Memory B cell (primary cell): ENCODE data around the gene CXCL10.
A peak's percentile ranks its signal among the peaks of the same experiment; 100 is the strongest.

Source experiments
- ATAC-seq: fragments of 150-1000 bp; cut with Tn5 transposase; 2 replicates; pipeline ENCODE4 v1.10.0; 2021; ENCODE audit warnings: low read depth, mild to moderate bottlenecking, moderate library complexity
- DNase-seq, 2 donors: peaks; one replicate each; pipeline ENCODE4 v3.0.0; 2022; ENCODE audit warnings: low spot score in 2 of 2
- H3K27ac Mint-ChIP-seq: one replicate; pipeline ENCODE4 v1.8.0; 2022; ENCODE audit warnings: mild to moderate bottlenecking, moderate library complexity, mixed read lengths
- H3K27me3 Mint-ChIP-seq: one replicate; pipeline ENCODE4 v1.8.0; 2022; ENCODE audit warnings: mixed read lengths
- H3K36me3 Mint-ChIP-seq: one replicate; pipeline ENCODE4 v1.8.0; 2022; ENCODE audit warnings: mild to moderate bottlenecking, mixed read lengths
- H3K4me1 Mint-ChIP-seq: one replicate; pipeline ENCODE4 v1.8.0; 2022; ENCODE audit warnings: mixed read lengths
- H3K4me3 Mint-ChIP-seq: one replicate; pipeline ENCODE4 v1.8.0; 2022; ENCODE audit warnings: mild to moderate bottlenecking, moderate library complexity, mixed read lengths
- H3K9me3 Mint-ChIP-seq: one replicate; pipeline ENCODE4 v1.8.0; 2022; ENCODE audit warnings: mixed read lengths

Gene CXCL10

GRCh38 chr4:75997081-75997480, 26.2 kb downstream of the CXCL10 start:
- Mint-ChIP-seq H3K36me3 (no peaks in the 10 kb centered on the region), H3K4me1 (no peaks in the 10 kb centered on the region), H3K9me3 (no peaks in the 10 kb centered on the region), H3K4me3 (no peak overlapping the region), H3K27ac (no peak overlapping the region), H3K27me3 (peaks cover 2% of the 10 kb centered on the region)
- ATAC-seq = no peak
- DNase-seq = no peak

- H3K36me3 Mint-ChIP-seq = no peaks in the 10 kb centered on the region
Measured at GRCh38 chr4:75995727-75996126, 27.6 kb downstream of the CXCL10 start.

GRCh38 chr4:75992462-75992861, 30.8 kb downstream of the CXCL10 start:
- Mint-ChIP-seq H3K27me3 (peaks cover 2% of the 10 kb centered on the region), H3K27ac (no peak overlapping the region), H3K4me1 (peaks cover 19% of the 10 kb centered on the region), H3K9me3 (no peaks in the 10 kb centered on the region), H3K36me3 (peaks cover 6% of the 10 kb centered on the region), H3K4me3 (no peak overlapping the region)
- ATAC-seq = no peak
- DNase-seq = no peak

More at GRCh38 chr4:75995727-75996126, 27.6 kb downstream of the CXCL10 start:
- Mint-ChIP-seq H3K9me3 (no peaks in the 10 kb centered on the region), H3K4me3 (no peak overlapping the region), H3K4me1 (no peaks in the 10 kb centered on the region), H3K27me3 (peaks cover 2% of the 10 kb centered on the region), H3K27ac (no peak overlapping the region)
- ATAC-seq (peak; percentile 22), DNase-seq (peak in 1 of 2 donors; percentile 62)

DNA sequence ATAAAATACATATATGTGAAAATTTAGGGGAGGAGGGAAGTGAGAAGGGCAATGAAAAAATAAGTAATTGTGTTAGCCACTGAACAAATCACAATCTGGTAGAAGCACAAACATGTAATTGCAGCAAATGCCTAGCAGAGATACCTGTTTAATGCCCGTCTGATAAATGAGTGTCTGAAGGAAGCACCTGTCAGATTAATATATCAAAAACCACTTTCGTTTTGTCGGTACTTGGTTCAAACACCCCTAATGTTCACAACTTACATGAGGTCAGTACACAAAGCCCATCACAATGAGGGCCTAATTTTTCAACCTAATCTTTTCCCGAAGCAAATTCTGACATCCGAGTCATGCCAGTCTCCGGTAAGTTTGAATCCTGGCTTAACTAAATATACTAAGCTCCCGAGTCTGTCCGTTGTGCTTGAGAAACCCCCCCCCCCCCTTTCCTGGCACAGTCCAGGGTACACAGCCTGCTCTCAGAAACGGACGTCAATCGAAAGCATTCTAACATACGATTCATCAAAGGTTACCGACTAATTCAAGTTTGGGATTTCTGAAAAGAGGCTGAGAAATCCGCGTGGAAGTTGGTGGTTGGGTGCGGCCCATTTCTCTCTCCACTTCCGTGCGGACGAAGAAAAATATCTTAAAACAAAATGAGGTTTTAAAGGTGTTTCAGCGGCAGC, 33.3 kb downstream of the CXCL10 start:
- DNase-seq = no peak
- Mint-ChIP-seq H3K27me3 (peaks cover 2% of the 10 kb centered on the region), H3K4me3 (peak overlapping the region; percentile 90), H3K27ac (peak overlapping the region; percentile 83), H3K9me3 (no peaks in the 10 kb centered on the region), H3K4me1 (peaks cover 24% of the 10 kb centered on the region), H3K36me3 (peaks cover 6% of the 10 kb centered on the region)
- no peak for ATAC-seq

- Mint-ChIP-seq H3K36me3 (peaks cover 20% of the 10 kb centered on the region), H3K9me3 (no peaks in the 10 kb centered on the region), H3K27ac (no peak overlapping the region), H3K4me1 (peaks cover 24% of the 10 kb centered on the region), H3K27me3 (no peaks in the 10 kb centered on the region), H3K4me3 (no peak overlapping the region)
- DNase-seq = no peak
- ATAC-seq = no peak
Measured at GRCh38 chr4:75985116-75985515, 38.2 kb downstream of the CXCL10 start.

GRCh38 chr4:75980576-75980975, 42.7 kb downstream of the CXCL10 start:
- Mint-ChIP-seq H3K36me3 (peaks cover 33% of the 10 kb centered on the region), H3K4me1 (no peaks in the 10 kb centered on the region), H3K9me3 (no peaks in the 10 kb centered on the region), H3K27me3 (no peaks in the 10 kb centered on the region), H3K4me3 (no peak overlapping the region), H3K27ac (no peak overlapping the region)
- DNase-seq (no peak), ATAC-seq (no peak)

- Mint-ChIP-seq H3K36me3 (peaks cover 48% of the 10 kb centered on the region), H3K27me3 (no peaks in the 10 kb centered on the region), H3K4me1 (no peaks in the 10 kb centered on the region)
Measured at GRCh38 chr4:75976177-75976576, 47.1 kb downstream of the CXCL10 start.

GRCh38 chr4:75973766-75974165, 49.5 kb downstream of the CXCL10 start:
- Mint-ChIP-seq H3K27ac (no peak overlapping the region), H3K36me3 (peaks cover 50% of the 10 kb centered on the region), H3K9me3 (no peaks in the 10 kb centered on the region), H3K27me3 (no peaks in the 10 kb centered on the region), H3K4me3 (no peak overlapping the region), H3K4me1 (no peaks in the 10 kb centered on the region)
- no peak for DNase-seq
- ATAC-seq = no peak

More at GRCh38 chr4:75976177-75976576, 47.1 kb downstream of the CXCL10 start:
- no peaks in the 10 kb centered on the region for H3K9me3 Mint-ChIP-seq
- H3K4me3 Mint-ChIP-seq = no peak overlapping the region
- H3K27ac Mint-ChIP-seq = no peak overlapping the region
- no peak for DNase-seq
- ATAC-seq = no peak
